HG03066 (cell line): ENCODE data around the gene CYBB.
"Not testable (repeated sequence)": the region's sequence is repeated elsewhere in the genome, so short reads cannot be mapped to it uniquely, and the experiment has no call there.

Experiments used
- ATAC-seq: cut with Tn5 transposase; IDR thresholded peaks from one replicate; pipeline ENCODE4 v1.9.1; 2021; ENCODE audit warnings: low read depth; ENCODE audit not compliant: unreplicated experiment

The CYBB gene

DNA sequence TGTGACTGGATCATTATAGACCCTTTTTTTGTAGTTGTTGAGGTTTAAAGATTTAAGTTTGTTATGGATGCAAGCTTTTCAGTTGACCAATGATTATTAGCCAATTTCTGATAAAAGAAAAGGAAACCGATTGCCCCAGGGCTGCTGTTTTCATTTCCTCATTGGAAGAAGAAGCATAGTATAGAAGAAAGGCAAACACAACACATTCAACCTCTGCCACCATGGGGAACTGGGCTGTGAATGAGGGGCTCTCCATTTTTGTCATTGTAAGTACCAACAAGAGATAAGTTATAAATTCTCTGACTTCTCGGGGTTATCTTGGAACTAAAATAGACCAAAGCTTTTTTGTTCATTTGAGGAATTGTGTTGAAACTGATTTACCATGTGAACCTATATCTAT lies at the start of gene CYBB:
Gene CYBB (plus strand): TSS at position 203 of the 400 bp plus-strand sequence. CDS start 19 bp downstream, at position 222.
- no peak for ATAC-seq

DNA sequence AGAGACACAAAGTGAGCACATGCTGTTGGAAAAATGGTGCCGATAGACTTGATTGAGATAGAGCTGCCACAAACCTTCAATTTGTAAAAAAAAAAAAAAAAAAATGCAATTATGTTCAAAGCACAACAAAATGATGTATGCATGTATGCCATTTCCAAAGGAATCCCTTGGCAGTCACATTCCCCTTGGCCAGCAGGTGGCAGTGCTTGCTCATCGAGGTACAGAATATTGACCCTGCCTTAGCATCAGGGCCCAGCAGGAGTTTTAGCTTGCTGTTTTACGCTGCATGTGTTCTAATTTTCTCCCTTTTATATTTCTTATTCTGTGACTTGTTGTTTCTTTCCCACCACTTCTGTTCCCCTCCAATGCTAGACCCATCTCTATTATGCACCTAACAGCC lies 34.5 kb upstream of the CYBB start:
- ATAC-seq, result no peak

DNA sequence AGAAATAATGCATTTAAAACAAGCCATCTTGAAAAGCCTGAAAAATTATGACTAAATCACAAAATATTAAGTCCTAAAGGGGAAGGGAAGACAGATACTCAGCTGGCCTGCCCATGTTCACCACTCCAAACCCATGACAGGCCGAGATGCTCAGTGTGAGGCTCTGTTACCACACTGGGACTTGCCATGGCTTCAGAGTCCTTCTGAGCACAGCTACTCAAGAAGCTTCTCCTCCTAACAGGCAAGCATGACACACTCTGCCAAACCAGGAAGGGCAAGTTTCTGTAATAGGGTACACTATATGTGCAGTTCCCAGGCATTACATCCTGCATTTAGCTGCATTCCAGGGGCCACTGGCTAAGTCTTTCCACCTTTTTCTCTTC lies 34.0 kb upstream of the CYBB start:
- peak; percentile 23 for ATAC-seq

DNA sequence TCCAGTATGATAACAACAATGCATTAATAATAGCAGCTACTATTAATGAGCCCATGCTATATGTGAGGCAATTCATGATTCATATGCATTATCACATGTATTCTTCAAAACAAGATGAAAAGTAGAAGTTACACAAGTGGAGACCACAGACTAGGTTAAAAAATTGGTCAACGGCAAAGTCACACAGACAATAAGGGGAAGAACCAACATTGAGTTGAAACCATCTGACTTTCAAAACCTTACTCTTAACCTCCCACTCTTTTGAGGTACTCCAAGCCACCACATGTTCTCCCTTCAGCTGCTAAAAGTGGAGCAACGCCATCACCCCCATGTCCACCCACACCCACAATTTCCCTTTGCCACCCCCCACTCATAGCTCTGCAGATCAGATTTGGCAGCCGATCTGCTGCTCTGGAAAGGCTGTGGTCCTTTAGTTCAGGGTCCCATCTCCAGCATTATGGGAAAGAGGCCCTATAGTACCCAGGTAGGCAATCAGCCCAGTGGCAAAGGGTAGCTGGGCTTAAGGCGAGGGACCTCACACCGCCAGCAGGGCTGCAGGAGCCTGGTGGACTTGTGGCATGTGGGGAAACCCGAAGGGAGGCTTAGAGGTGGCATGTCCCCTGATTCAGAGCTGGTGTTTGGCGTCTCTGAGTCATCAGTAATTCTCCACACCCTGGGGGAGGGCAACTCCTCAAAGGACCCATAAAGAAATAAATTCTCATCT lies 33.5 kb upstream of the CYBB start:
- ATAC-seq, result peak; percentile 96

DNA sequence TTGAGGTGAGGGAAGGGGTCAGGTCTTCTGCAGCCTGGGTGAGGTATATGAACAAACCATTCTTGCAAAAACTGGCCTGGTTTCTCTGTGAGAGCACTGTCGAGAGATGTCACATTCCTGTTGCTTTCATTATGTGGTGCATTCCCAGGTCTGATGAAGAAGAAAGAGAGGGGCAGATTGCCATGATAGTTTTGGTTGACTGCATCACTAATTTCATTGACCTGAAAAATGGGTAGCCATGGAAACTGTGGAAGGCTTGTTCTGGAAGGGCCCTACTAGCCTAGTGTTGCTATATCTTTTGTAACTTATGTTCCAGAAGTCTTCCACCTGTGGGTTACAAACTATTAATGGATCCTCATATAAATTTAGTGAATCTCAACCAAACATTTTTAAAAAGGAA lies 32.9 kb upstream of the CYBB start:
- ATAC-seq, result no peak

DNA sequence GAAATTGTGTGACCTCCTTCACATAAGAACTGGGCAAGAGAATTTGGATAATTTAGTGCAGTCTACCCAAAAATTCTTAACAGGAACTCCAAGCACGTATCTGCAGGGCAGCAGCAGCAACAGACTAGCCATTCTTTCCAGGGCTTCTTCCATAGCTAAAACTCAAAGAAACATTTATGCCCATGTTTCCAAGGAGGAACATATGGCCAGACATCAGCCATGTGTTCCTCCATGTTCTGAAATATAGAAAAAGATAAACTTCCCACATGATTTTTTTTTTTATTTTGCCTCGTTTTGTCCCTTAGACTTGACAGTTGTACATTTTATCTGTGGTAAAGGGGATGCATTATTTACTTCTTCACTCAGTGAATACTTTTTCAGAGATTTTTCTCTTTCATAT lies 27.6 kb upstream of the CYBB start:
- ATAC-seq, result no peak

DNA sequence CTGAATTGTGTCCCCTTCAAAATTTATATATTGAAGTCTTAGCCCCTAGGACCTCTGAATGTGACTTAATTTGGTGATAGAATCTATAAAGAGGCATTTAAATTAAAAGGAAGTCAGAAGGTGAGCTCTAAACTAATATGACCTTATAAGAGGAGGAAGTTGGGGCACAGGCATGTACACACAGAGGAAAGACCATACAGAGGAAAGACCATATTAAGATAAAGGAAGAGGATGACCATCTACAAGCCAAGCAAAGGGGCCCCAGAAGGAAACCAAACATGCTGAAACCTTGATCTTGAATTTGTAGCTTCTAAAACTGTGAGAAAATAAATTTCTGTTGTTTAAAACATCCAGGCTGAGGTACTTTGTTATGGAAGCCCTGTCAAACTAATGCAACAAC lies 26.9 kb upstream of the CYBB start:
- no peak for ATAC-seq

DNA sequence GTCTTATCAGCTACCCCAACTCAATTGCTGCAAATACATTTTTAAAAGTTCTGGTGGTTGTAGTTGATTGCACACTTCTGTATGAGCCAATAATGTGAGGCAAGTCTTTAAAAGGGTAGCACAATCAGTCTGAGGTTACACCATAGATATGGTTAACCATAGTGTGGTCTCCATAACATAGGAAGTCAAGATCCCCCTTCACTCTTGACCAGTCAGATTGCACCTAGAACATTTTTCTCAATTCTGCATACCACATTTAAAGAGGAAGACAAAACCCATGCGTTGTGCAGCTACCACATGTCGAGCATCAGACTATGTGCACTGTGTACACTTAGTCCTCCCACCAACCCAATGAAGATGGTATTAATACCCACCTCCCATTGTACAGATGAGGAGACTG lies 26.5 kb upstream of the CYBB start:
- no peak for ATAC-seq

DNA sequence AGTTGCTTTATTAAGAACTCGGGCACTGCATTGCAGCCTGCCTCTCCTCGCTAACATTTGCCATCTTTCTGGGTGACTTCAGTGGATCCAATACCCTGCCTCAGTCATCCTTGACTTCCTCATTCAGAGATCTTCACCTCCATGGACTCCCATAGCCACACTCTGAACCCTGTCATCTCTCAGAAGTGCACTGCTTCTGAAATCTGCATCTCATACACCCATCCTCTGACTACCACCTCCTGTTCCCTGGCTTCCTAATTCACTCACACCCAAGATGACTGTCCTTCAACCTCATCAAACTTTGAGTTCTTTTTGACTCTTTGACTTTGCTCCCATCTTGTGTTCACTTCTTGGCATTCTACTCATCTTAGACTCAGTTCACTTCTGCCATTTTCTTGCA lies 25.3 kb upstream of the CYBB start:
- ATAC-seq, result peak; percentile 13

DNA sequence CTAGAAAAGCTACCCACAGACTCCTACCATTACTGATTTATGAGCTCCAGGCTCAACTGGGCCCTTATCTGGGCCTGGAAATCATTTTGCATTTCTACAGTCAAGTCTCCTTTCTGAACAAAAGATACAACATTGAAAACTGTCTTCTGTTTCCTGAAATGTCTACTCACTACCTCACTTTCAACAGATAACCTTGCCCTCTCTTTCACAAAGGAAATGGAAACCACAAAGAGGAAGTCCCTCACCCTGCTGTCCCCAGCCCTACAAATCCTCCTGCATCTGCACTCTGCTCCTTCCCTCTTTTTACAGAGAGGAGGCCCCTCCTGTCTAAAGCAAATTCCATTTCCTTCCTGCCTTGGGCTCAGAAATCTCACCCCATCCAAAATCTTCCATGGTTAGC lies 24.8 kb upstream of the CYBB start:
- peak; percentile 94 for ATAC-seq

DNA sequence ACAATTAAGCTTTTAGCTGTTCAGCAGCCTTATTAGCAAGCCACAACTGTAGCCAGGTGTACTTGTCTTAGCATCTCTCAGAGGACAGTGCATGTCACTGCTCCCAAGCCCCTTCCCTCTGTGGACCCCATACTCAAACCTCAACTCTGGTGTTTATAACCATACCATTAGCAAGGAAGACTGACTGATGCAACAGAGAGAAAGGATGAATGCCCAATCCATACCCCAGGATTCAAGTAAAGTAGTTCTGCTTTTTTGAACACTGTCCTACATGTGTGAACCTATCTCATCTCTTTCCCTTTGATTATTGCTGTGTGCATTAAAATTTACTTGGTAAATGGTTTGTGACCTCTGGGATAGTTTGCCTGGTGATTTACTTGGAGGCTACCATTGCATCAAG lies 22.8 kb upstream of the CYBB start:
- ATAC-seq, result no peak

DNA sequence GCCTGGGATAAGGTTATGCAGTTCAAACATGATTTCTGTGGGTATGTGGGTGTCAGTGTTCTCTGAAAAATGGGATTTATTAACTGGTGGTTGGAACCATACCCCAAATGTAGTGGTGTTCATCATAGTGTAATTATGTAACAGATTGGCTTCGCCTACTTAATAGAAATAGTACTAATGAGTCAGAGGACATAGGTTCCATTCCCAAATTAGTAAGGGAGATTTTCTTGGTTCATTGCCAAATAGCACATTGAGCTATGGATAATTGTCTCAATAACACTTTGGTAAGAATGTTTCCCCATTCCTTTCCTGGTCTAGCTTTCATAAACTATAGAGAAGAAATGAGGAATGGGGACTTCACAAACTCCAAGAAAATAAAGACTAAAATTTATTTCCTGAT lies 20.5 kb upstream of the CYBB start:
- ATAC-seq, result no peak

DNA sequence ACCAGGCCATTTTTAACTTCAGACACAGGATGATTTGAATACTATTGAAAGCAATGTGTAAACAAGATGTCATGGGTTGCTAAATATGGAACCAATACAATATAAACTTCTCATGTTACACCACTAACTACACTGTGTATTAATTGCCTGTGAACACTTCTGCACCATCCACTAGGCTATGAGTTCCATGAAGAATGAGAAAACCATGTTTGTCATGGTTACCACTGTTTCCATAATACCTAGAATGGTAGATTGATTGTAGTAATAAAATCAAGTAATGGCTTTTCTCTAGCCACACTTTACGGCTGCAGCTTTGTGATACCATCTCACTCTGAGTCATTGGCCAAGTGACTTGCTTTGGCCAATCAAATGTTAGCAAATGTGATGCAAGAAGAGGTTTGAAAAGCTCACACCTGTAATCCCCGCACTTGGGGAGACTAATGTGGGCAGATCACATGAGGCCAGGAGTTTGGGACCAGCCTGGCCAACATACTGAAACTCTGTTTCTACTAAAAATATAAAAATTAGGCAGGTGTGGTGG lies 19.9 kb upstream of the CYBB start:
- ATAC-seq, result no peak

DNA sequence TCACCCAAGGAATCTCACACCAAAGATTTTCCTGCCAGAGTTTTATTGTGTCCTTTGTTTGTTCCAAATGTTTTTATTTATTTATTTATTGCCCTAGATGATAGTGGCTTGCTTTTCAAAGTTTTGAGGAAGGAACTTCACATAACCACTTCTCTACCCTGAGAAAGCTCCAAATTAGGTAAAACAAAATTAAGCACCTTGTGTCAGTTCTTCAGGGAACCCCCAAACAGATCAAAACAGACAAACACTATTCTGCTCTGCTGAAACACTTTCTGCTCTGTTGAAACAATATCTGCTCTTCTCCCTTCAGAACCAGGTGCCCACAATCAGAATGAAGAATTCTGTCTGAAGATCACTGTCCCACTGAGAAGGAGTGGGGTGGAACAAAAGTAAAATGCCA lies 16.5 kb upstream of the CYBB start:
- no peak for ATAC-seq

DNA sequence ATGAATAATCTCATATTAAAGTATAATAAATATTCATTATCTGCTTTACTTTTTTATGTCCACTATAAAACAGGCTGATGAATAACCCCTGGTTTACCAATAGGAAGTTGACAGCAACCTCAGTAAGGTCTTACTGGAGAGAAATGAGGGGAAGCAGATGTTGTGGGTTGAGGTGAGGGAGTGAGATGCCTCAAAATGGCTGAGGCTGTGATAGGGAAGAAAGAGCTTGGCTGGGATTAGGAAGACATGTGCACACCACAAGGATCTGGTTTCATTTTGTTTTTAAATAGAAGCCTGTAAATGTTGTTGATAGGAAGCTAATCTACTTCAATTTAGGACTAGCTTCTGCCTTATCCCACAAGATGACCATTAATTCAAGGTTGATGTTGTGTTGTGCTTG lies 14.4 kb upstream of the CYBB start:
- no peak for ATAC-seq

DNA sequence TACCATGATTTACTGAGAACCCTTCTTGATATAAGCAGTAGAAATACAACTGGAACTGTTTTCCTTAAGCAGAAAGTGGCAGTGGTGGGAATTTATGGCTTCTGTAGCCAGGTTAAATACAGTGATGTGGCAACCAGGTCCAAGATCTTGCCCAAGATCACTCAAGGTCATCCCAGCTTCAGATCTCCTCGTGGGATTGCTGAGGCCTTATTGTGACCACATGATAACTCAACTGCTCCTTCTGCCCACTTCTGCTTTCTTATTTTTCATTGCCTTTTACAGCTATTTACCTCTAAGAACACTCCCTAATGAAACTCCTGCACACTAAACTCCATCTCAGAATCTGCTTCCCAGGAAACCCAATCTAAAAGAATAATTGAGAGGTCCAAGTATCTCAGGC lies 12.4 kb upstream of the CYBB start:
- ATAC-seq, result no peak

DNA sequence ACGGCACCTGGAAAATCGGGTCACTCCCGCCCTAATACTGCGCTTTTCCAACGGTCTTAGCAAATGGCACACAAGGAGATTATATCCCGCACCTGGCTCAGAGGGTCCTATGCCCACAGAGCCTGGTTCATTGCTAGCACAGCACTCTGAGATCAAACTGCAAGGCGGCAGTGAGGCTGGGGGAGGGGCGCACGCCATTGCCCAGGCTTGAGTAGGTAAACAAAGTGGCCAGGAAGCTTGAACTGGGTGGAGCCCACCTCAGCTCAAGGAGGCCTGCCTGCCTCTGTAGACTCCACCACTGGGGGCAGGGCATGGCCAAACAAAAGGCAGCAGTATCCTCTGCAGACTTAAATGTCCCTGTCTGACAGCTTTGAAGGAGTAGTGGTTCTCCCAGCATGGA lies 11.0 kb upstream of the CYBB start:
- not testable (repeated sequence) for ATAC-seq

DNA sequence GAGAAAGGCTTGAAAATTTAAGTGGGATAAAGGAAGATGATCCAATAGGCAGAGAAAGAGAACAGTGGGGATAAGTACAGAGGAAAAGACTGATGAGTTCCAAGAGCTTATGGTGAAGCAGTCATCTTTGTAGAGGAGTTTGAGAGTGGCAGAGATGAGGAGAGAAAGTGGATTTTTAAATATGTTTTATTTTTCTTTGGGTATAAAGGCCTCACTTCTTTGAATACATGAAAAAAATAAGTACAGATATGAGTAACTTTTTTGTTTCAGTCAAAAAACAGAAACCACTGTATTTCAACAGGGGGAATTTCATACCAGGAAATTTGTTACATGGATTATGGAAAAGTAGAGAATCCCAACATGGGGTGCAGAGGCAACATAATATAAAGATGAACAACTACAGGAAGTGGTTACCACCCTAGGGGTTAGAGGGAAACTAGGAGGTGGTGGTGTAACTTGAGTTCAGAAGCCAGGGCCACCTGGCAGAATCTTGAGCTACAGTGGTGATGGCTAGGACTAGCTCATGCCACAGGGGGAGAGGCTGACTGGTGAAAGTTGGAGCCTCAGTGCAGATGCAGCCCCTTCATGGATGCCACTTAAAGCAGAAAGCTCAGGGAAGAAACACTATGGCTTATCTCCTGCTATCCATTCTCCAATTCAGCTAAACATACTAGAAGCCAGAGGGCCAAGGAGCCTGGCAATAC lies 3.4 kb upstream of the CYBB start:
- ATAC-seq, result peak; percentile 60

DNA sequence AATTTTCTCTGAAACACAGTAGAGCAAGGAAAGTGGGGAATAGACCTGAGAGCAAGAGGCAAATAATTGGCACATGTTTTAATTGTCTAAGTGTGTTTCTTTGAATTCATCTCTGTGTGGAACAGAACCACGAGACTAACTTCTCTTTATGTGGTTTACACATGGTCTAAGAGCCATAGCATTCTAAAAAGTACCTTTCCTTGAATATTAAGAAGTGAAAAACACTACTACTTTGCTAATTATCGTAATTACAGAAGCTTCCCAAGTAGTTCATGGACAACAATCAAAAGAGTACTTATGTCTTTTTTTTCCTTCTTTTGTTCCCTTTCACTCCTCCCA lies 2.9 kb upstream of the CYBB start:
- no peak for ATAC-seq

DNA sequence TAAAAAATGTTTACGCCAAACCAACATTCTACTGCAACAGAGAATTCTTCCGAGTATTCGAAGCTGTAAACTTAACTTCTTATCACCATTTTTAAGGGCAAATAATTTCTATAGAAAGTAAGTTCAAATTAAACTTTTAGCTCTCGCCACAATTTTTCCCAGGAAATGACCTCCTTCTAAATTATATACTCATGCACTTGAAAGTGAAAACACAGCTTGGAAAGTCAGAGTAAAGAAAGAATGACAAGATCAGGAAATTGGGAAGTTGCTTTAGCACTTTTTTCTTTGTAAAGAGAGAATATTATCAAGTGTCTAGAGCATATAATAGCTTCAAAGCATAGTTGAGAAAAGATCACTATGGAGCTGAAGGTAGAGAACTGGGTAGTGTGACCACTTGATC lies 1.2 kb downstream of the CYBB start:
- no peak for ATAC-seq

DNA sequence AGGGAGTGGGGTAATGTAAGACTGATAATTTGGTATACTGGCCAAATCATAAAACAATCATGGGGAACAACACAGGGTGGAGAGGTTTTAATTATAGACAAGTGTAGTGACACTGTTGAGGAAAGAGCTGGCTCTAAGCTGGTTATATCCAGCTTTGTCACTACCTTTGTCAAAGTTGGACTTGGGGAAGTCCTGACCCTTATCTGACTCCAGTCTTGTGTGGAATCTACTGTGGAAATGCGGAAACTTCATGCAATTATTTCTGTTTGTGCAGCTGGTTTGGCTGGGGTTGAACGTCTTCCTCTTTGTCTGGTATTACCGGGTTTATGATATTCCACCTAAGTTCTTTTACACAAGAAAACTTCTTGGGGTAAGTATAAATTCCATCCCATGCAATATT lies 2.0 kb downstream of the CYBB start:
- no peak for ATAC-seq

DNA sequence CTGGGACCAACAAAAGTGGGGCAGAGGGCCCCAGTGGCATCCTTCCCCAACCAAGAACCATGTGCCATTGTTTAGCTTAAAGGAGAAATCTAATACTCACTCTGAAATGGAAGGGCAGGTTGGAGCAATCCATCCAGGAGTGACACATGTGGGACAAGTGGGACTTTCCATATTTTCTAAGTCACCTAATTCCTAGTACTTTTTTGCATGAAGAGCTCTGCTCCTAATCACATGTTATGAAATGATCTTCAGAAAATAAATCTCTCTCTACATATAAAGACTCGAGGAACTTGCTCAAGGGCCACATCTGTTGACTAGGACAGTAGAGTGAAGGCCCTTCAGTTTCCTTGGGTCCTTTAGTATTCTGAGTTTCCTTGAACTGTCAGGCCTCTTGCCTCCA lies 2.5 kb downstream of the CYBB start:
- ATAC-seq, result no peak
